A549 (cell line): ENCODE measurements around the gene DHX32. TPM values are rescaled to one million over a fixed set of nuclear protein-coding genes. Genes with fewer than 3 reads are reported as not detected.
"Not testable (repeated sequence)": the region's sequence is repeated elsewhere in the genome, so short reads cannot be mapped to it uniquely, and the experiment has no call there.

Source experiments
- ATAC-seq, 2 experiments: fragments of 200-7000 bp in 1 of 2; fragments of >200 bp in 1 of 2; cut with Nextera tagmentation in 1 of 2; cut with Tn5 transposase in 1 of 2; 3 replicates each; pipeline versions ENCODE4 v1.8.0 to v1.9.1; 2018 to 2020; ENCODE audit warnings: mild to moderate bottlenecking in 1 of 2, moderate library complexity in 1 of 2
- CTCF ChIA-PET: fragments of 300-600 bp; sonication (Branson Sonifier 250); formaldehyde crosslinking; extraction: SDS; loops from one replicate; lab custom pipeline; 2021; ENCODE audit warnings: antibody characterized with exemption, inconsistent platforms; lab: Yijun Ruan, JAX
- POLR2A ChIA-PET: fragments of 350-600 bp; formaldehyde crosslinking; extraction: SDS; loops from one replicate; lab custom pipeline; 2021; ENCODE audit warnings: antibody characterized with exemption, inconsistent platforms; lab: Yijun Ruan, JAX
- DNase-seq, 2 experiments: peaks; one replicate each; pipeline versions ENCODE4 v3.0.0 to v3.0.0-alpha.2; 2011 to 2016; ENCODE audit warnings: low read depth in 1 of 2, low spot score in 1 of 2
- FAIRE-seq: peaks from 2 replicates; lab custom pipeline; 2011; peaks lifted over from hg19 to GRCh38; lab: Jason Lieb, UNC
- H3K27ac ChIP-seq, 2 experiments: fragments of >200 bp; sonication (Bioruptor Twin); formaldehyde crosslinking; 3 replicates each; pipeline ENCODE4 v1.5.1; 2016 to 2017
- H3K4me1 ChIP-seq: fragments of >200 bp; sonication (Bioruptor Twin); formaldehyde crosslinking; 3 replicates; pipeline ENCODE4 v1.6.1; 2016
- H3K4me2 ChIP-seq: fragments of >200 bp; sonication (Bioruptor Twin); formaldehyde crosslinking; 3 replicates; pipeline ENCODE4 v1.6.1; 2016
- H3K4me3 ChIP-seq: fragments of >200 bp; sonication (Bioruptor Twin); formaldehyde crosslinking; 3 replicates; pipeline ENCODE4 v1.5.1; 2016
- H3K9me3 ChIP-seq: fragments of >200 bp; sonication (Bioruptor Twin); formaldehyde crosslinking; 3 replicates; pipeline ENCODE4 v1.6.1; 2016
- CBX8 ChIP-seq: fragments of 200-600 bp; sonication (generic); IDR thresholded peaks from 2 replicates; pipeline ENCODE4 v1.6.1; 2016
- E2F6 ChIP-seq: IDR thresholded peaks from 2 replicates; pipeline ENCODE4 v1.6.1; 2012; ENCODE audit warnings: low read depth, borderline replicate concordance
- ELK1 ChIP-seq: fragments of 150-350 bp; IDR thresholded peaks from 2 replicates; pipeline ENCODE4 v1.6.1; 2014; ENCODE audit warnings: low read depth, mild to moderate bottlenecking, low read length
- HES2 ChIP-seq: fragments of >200 bp; sonication (Bioruptor Twin); formaldehyde crosslinking; IDR thresholded peaks from 2 replicates; pipeline ENCODE4 v1.6.1; 2016
- HEYL ChIP-seq: fragments of 250-450 bp; sonication (Bioruptor Pico); IDR thresholded peaks from 2 replicates; pipeline ENCODE4 v1.8.0; 2021; ENCODE audit warnings: mild to moderate bottlenecking, moderate library complexity
- JUN ChIP-seq, 2 experiments: fragments of >200 bp; sonication (Bioruptor Twin); formaldehyde crosslinking; IDR thresholded peaks; 2 replicates in 1 of 2; 3 replicates in 1 of 2; pipeline ENCODE4 v1.6.1; 2016 to 2017
- KDM5A ChIP-seq: fragments of 200-600 bp; sonication (generic); IDR thresholded peaks from 2 replicates; pipeline ENCODE4 v1.6.1; 2016; ENCODE audit warnings: antibody characterized with exemption, mild to moderate bottlenecking
- MAFK ChIP-seq: fragments of 450-650 bp; IDR thresholded peaks from 2 replicates; pipeline ENCODE4 v1.6.1; 2014; ENCODE audit not compliant: partially characterized antibody
- MAZ ChIP-seq: fragments of 150-350 bp; IDR thresholded peaks from 2 replicates; pipeline ENCODE4 v1.6.1; 2014; ENCODE audit warnings: antibody characterized with exemption, low read depth, low read length, borderline replicate concordance
- RCOR1 ChIP-seq: fragments of 150-350 bp; IDR thresholded peaks from 2 replicates; pipeline ENCODE4 v1.6.1; 2014; ENCODE audit warnings: antibody characterized with exemption, low read length, low read depth
- SMC3 ChIP-seq: fragments of >200 bp; sonication (Bioruptor Twin); formaldehyde crosslinking; IDR thresholded peaks from 3 replicates; pipeline ENCODE4 v1.6.1; 2018; ENCODE audit warnings: inconsistent platforms
- SREBF2 ChIP-seq: fragments of 450-650 bp; IDR thresholded peaks from 2 replicates; pipeline ENCODE4 v1.6.1; 2014; ENCODE audit warnings: mild to moderate bottlenecking, moderate library complexity
- WGBS: methylation state at CpG from one replicate; pipeline ENCODE4 v1.1.6; 2017; ENCODE audit errors: missing lambda C conversion rate; 5-methylcytosine and 5-hydroxymethylcytosine counted together
- polyA plus RNA-seq, 4 experiments: library from polyadenylated mRNA; depleted of rRNA in 3 of 4; stranded (reverse); fragments of >200 nt; fragmentation: RNase III in 1 of 4; extraction: RNeasy Plus Mini Kit Qiagen cat#74134 plus additional on column Dnase treatment in 1 of 4; gene quantifications; 2 replicates in 3 of 4; 3 replicates in 1 of 4; pipeline ENCODE4 v1.2.3, GENCODE V29; 2011 to 2017

The DHX32 gene
- polyA plus RNA-seq, 2 of the 4 experiments (the other 2 are of a cell fraction), result 37.4 to 61.8 TPM

GRCh38 chr10:125927265-125927664, 46.2 kb upstream of the DHX32 start:
- H3K9me3 ChIP-seq, H3K4me3 ChIP-seq, ATAC-seq, DNase-seq, H3K27ac ChIP-seq, FAIRE-seq, H3K4me2 ChIP-seq, POLR2A ChIA-PET, H3K4me1 ChIP-seq: not testable (repeated sequence)
- WGBS, result 83% methylated on average over 5 of the region's 5 CpGs
- CTCF ChIA-PET, result interaction anchor here (0.7 to 1.2 kb wide), 2 partner anchors 83 to 460 kb away, joined by 4 read pairs; no protein-coding TSS in a partner anchor

GRCh38 chr10:125926247-125926646, 45.2 kb upstream of the DHX32 start:
- Histone ChIP-seq H3K4me3 (no peak overlapping the region), H3K9me3 (no peaks in the 10 kb centered on the region), H3K4me1 (peaks cover 3% of the 10 kb centered on the region; the same call in 1 of the 3 replicates), H3K4me2 (no peak overlapping the region), H3K27ac (no peak overlapping the region)
- FAIRE-seq (no peak), DNase-seq (no peak), ATAC-seq (no peak)
- TF ChIP-seq E2F6 (no peak), SMC3 (no peak), MAFK (no peak)
- CTCF ChIA-PET, result no interaction called here
- 38% methylated on average over 5 of the region's 5 CpGs for WGBS
- POLR2A ChIA-PET, result no interaction called here

GRCh38 chr10:125925262-125925834, 44.3 kb upstream of the DHX32 start:
- no peaks in the 10 kb centered on the region for H3K9me3 ChIP-seq
- 59% methylated on average over 5 of the region's 5 CpGs for WGBS
- H3K4me1 ChIP-seq, result peaks cover 3% of the 10 kb centered on the region; the same call in 1 of the 3 replicates
- no peak for TF ChIP-seq HES2
- TF ChIP-seq JUN (IDR thresholded peaks at IDR 0.05), result no peak
- no peak for TF ChIP-seq KDM5A
- no peak for TF ChIP-seq MAZ
- no peak for TF ChIP-seq ELK1
- TF ChIP-seq CBX8, result no peak
- no peak for TF ChIP-seq SREBF2
- TF ChIP-seq E2F6, result no peak
- TF ChIP-seq RCOR1, result no peak
- no peak for TF ChIP-seq HEYL (CRISPR knock-in tag)
- no peak overlapping the region for H3K4me3 ChIP-seq
- FAIRE-seq, result no peak
- ChIA-PET CTCF (interaction anchor here (0.6 to 2.2 kb wide), 3 partner anchors 11 to 467 kb away, joined by 3 to 5 read pairs (median 3); no protein-coding TSS in a partner anchor), POLR2A (no interaction called here)
- ATAC-seq, result no peak
- DNase-seq, result no peak
- H3K27ac ChIP-seq, result no peak overlapping the region
- H3K4me2 ChIP-seq, result no peak overlapping the region

GRCh38 chr10:125921643-125922306, 40.7 kb upstream of the DHX32 start:
- Histone ChIP-seq H3K4me2 (0 out of 3 replicates have a peak overlapping the region, but pooled peaks have one; percentile 30), H3K27ac (0 out of 6 replicates have a peak overlapping the region, but pooled peaks of 1 of the 2 experiments have one; percentile 18)
- ATAC-seq, DNase-seq, CTCF ChIA-PET, POLR2A ChIA-PET, H3K4me1 ChIP-seq: not testable (repeated sequence)
- 92% methylated on average over 2 of the region's 2 CpGs for WGBS
- TF ChIP-seq MAFK, result peak; percentile 43
- TF ChIP-seq, all 56 proteins: peak for 1; not testable (repeated sequence) for 55
- FAIRE-seq, H3K9me3 ChIP-seq, H3K4me3 ChIP-seq: not testable (repeated sequence)

GRCh38 chr10:125917704-125918361, 36.7 kb upstream of the DHX32 start:
- H3K4me3 ChIP-seq, H3K4me2 ChIP-seq, CTCF ChIA-PET, ATAC-seq, POLR2A ChIA-PET, H3K9me3 ChIP-seq, DNase-seq, H3K4me1 ChIP-seq, H3K27ac ChIP-seq, FAIRE-seq: not testable (repeated sequence)
- 71% methylated on average over 8 of the region's 8 CpGs for WGBS
